Measurements from ENCODE around the gene HRK. TPM values are rescaled to one million over a fixed set of nuclear protein-coding genes. Genes with fewer than 3 reads are reported as not detected.

The HRK gene
- polyA plus RNA-seq, 4 donors, result 0.06 TPM; not detected in 2

DNA sequence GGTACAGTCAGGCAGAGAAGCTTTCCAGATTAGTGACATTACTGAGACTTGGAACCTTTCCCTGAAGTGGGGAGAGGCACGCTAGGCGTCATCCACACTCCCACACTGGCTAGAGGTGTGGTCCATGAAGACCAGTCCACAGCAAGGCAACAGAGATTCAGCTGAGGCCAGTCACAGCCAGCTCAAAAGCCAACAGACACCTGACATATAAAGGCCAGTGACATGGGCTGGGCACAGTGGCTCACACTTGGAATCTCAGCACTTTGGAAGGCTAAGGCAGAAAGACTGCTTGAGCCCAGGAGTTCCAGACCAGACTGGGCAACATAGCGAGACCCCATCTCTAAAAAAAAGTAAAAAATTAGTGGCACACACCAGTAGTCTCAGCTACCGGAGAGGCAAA, 10.9 kb downstream of the HRK start:
- peaks cover 0 to 6% of the 10 kb centered on the region in 2 donors for H3K9me3 ChIP-seq (ENCODE audit: control insufficient read depth in 2 of 2, insufficient read depth in 1 of 2, low read depth in 1 of 2, low read length in 1 of 2)
- whole genome bisulfite sequencing, 3 donors, result 56 to 65% (median 56%) methylated on average over 4 of the region's 4 CpGs
- H3K27ac ChIP-seq (ENCODE audit: low read depth in 1 of 3, low read length in 2 of 3), result no peak overlapping the region
- DNase-seq, result no peak
- FAIRE-seq, result no peak
- no peaks in the 10 kb centered on the region for H3K36me3 ChIP-seq (ENCODE audit: control insufficient read depth in 3 of 3, insufficient read depth in 2 of 3, low read depth in 1 of 3, low read length in 3 of 3)
- H3K4me1 ChIP-seq (ENCODE audit: control insufficient read depth in 3 of 3, insufficient read depth in 2 of 3, low read depth in 1 of 3, low read length in 2 of 3), result no peaks in the 10 kb centered on the region
- H3K27me3 ChIP-seq (ENCODE audit: control insufficient read depth in 3 of 3, insufficient read depth in 3 of 3, low read length in 3 of 3), result peaks cover 0 to 5% (median 2%) of the 10 kb centered on the region in 3 donors
- H3K4me3 ChIP-seq (ENCODE audit: low read depth in 1 of 3, low read length in 3 of 3), result no peak overlapping the region

- WGBS, 3 donors, result 84 to 91% (median 91%) methylated on average over 2 of the region's 2 CpGs
- FAIRE-seq, result no peak
- H3K9me3 ChIP-seq (ENCODE audit: control insufficient read depth in 2 of 2, insufficient read depth in 1 of 2, low read depth in 1 of 2, low read length in 1 of 2), result no peaks in the 10 kb centered on the region
Measured at GRCh38 chr12:116867523-116867922, 13.7 kb downstream of the HRK start.

GRCh38 chr12:116864371-116865160, 16.7 kb downstream of the HRK start:
- Histone ChIP-seq H3K4me1 (ENCODE audit: control insufficient read depth in 3 of 3, insufficient read depth in 2 of 3, low read depth in 1 of 3, low read length in 2 of 3) (no peaks in the 10 kb centered on the region), H3K9me3 (ENCODE audit: control insufficient read depth in 2 of 2, insufficient read depth in 1 of 2, low read depth in 1 of 2, low read length in 1 of 2) (no peaks in the 10 kb centered on the region), H3K27ac (ENCODE audit: low read depth in 1 of 3, low read length in 2 of 3) (no peak overlapping the region), H3K27me3 (ENCODE audit: control insufficient read depth in 3 of 3, insufficient read depth in 3 of 3, low read length in 3 of 3) (peaks cover 0 to 2% (median 0%) of the 10 kb centered on the region in 3 donors), H3K36me3 (ENCODE audit: control insufficient read depth in 3 of 3, insufficient read depth in 2 of 3, low read depth in 1 of 3, low read length in 3 of 3) (no peaks in the 10 kb centered on the region), H3K4me3 (ENCODE audit: low read depth in 1 of 3, low read length in 3 of 3) (no peak overlapping the region)
- no peak for DNase-seq
- FAIRE-seq, result no peak
- WGBS, 3 donors, result 62 to 71% (median 65%) methylated on average over 13 of the region's 13 CpGs

More at GRCh38 chr12:116867523-116867922, 13.7 kb downstream of the HRK start:
- H3K4me3 ChIP-seq (ENCODE audit: low read depth in 1 of 3, low read length in 3 of 3), result no peak overlapping the region
- no peak for DNase-seq
- H3K27me3 ChIP-seq (ENCODE audit: control insufficient read depth in 3 of 3, insufficient read depth in 3 of 3, low read length in 3 of 3), result peaks cover 0 to 2% (median 0%) of the 10 kb centered on the region in 3 donors
- H3K36me3 ChIP-seq (ENCODE audit: control insufficient read depth in 3 of 3, insufficient read depth in 2 of 3, low read depth in 1 of 3, low read length in 3 of 3), result no peaks in the 10 kb centered on the region
- H3K4me1 ChIP-seq (ENCODE audit: control insufficient read depth in 3 of 3, insufficient read depth in 2 of 3, low read depth in 1 of 3, low read length in 2 of 3), result no peaks in the 10 kb centered on the region
- H3K27ac ChIP-seq (ENCODE audit: low read depth in 1 of 3, low read length in 2 of 3), result no peak overlapping the region

GRCh38 chr12:116863275-116863767, 17.9 kb downstream of the HRK start:
- no peaks in the 10 kb centered on the region for H3K9me3 ChIP-seq (ENCODE audit: control insufficient read depth in 2 of 2, insufficient read depth in 1 of 2, low read depth in 1 of 2, low read length in 1 of 2)
- H3K4me1 ChIP-seq (ENCODE audit: control insufficient read depth in 3 of 3, insufficient read depth in 2 of 3, low read depth in 1 of 3, low read length in 2 of 3), result no peaks in the 10 kb centered on the region
- DNase-seq (peak; percentile 42 to 46), FAIRE-seq (no peak)
- no peak overlapping the region for H3K4me3 ChIP-seq (ENCODE audit: low read depth in 1 of 3, low read length in 3 of 3)
- no peak overlapping the region for H3K27ac ChIP-seq (ENCODE audit: low read depth in 1 of 3, low read length in 2 of 3)
- peaks cover 0 to 12% (median 0%) of the 10 kb centered on the region in 3 donors for H3K27me3 ChIP-seq (ENCODE audit: control insufficient read depth in 3 of 3, insufficient read depth in 3 of 3, low read length in 3 of 3)
- 34 to 44% (median 43%) methylated on average over 6 of the region's 6 CpGs for WGBS, 3 donors
- H3K36me3 ChIP-seq (ENCODE audit: control insufficient read depth in 3 of 3, insufficient read depth in 2 of 3, low read depth in 1 of 3, low read length in 3 of 3), result no peaks in the 10 kb centered on the region

- Histone ChIP-seq H3K4me1 (ENCODE audit: control insufficient read depth in 3 of 3, insufficient read depth in 2 of 3, low read depth in 1 of 3, low read length in 2 of 3) (no peaks in the 10 kb centered on the region), H3K4me3 (ENCODE audit: low read depth in 1 of 3, low read length in 3 of 3) (no peak overlapping the region), H3K9me3 (ENCODE audit: control insufficient read depth in 2 of 2, insufficient read depth in 1 of 2, low read depth in 1 of 2, low read length in 1 of 2) (no peaks in the 10 kb centered on the region), H3K36me3 (ENCODE audit: control insufficient read depth in 3 of 3, insufficient read depth in 2 of 3, low read depth in 1 of 3, low read length in 3 of 3) (no peaks in the 10 kb centered on the region), H3K27me3 (ENCODE audit: control insufficient read depth in 3 of 3, insufficient read depth in 3 of 3, low read length in 3 of 3) (peaks cover 0 to 15% (median 0%) of the 10 kb centered on the region in 3 donors), H3K27ac (ENCODE audit: low read depth in 1 of 3, low read length in 2 of 3) (no peak overlapping the region)
- WGBS, 3 donors, result 89 to 94% (median 92%) methylated on average over 4 of the region's 4 CpGs
- no peak for FAIRE-seq
- DNase-seq, result no peak
Measured at GRCh38 chr12:116862167-116862566, 19.1 kb downstream of the HRK start.

DNA sequence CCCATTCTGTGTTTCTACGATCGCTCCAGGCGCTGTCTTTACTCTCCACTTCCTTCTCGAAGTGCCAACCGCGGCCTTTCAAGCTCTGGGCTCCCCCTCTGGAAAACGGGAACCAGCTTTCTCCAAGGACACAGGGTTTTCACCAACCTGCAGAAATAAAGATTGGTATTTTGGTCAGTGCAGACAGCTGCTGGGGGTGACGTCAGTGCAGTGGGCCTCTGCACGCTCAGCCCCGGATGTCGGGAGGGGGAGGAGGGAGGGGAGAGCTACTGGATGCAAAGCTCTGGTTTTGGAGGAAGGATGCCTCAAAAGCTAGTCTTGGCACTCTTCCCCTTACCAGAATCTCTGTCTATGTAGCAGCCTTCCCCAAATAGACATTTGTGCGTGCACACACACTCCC, 19.9 kb downstream of the HRK start:
- Histone ChIP-seq H3K27me3 (ENCODE audit: control insufficient read depth in 3 of 3, insufficient read depth in 3 of 3, low read length in 3 of 3) (peaks cover 0 to 14% (median 0%) of the 10 kb centered on the region in 3 donors), H3K4me1 (ENCODE audit: control insufficient read depth in 3 of 3, insufficient read depth in 2 of 3, low read depth in 1 of 3, low read length in 2 of 3) (no peaks in the 10 kb centered on the region), H3K4me3 (ENCODE audit: low read depth in 1 of 3, low read length in 3 of 3) (no peak overlapping the region), H3K36me3 (ENCODE audit: control insufficient read depth in 3 of 3, insufficient read depth in 2 of 3, low read depth in 1 of 3, low read length in 3 of 3) (no peaks in the 10 kb centered on the region), H3K27ac (ENCODE audit: low read depth in 1 of 3, low read length in 2 of 3) (no peak overlapping the region), H3K9me3 (ENCODE audit: control insufficient read depth in 2 of 2, insufficient read depth in 1 of 2, low read depth in 1 of 2, low read length in 1 of 2) (no peaks in the 10 kb centered on the region)
- DNase-seq (peak in 1 of 2 donors; percentile 36), FAIRE-seq (no peak)
- WGBS, 3 donors, result 27 to 60% (median 41%) methylated on average over 12 of the region's 12 CpGs

- Histone ChIP-seq H3K27ac (ENCODE audit: low read depth in 1 of 3, low read length in 2 of 3) (no peak overlapping the region), H3K4me3 (ENCODE audit: low read depth in 1 of 3, low read length in 3 of 3) (no peak overlapping the region), H3K27me3 (ENCODE audit: control insufficient read depth in 3 of 3, insufficient read depth in 3 of 3, low read length in 3 of 3) (peaks cover 0 to 13% (median 0%) of the 10 kb centered on the region in 3 donors), H3K4me1 (ENCODE audit: control insufficient read depth in 3 of 3, insufficient read depth in 2 of 3, low read depth in 1 of 3, low read length in 2 of 3) (no peaks in the 10 kb centered on the region), H3K36me3 (ENCODE audit: control insufficient read depth in 3 of 3, insufficient read depth in 2 of 3, low read depth in 1 of 3, low read length in 3 of 3) (no peaks in the 10 kb centered on the region), H3K9me3 (ENCODE audit: control insufficient read depth in 2 of 2, insufficient read depth in 1 of 2, low read depth in 1 of 2, low read length in 1 of 2) (no peaks in the 10 kb centered on the region)
- DNase-seq (no peak), FAIRE-seq (no peak)
- WGBS, 3 donors, result 59 to 66% (median 60%) methylated on average over 3 of the region's 3 CpGs
Measured at GRCh38 chr12:116860263-116860662, 21.0 kb downstream of the HRK start.

- Histone ChIP-seq H3K4me3 (ENCODE audit: low read depth in 1 of 3, low read length in 3 of 3) (no peak overlapping the region), H3K4me1 (ENCODE audit: control insufficient read depth in 3 of 3, insufficient read depth in 2 of 3, low read depth in 1 of 3, low read length in 2 of 3) (no peaks in the 10 kb centered on the region), H3K27me3 (ENCODE audit: control insufficient read depth in 3 of 3, insufficient read depth in 3 of 3, low read length in 3 of 3) (peaks cover 0 to 13% (median 0%) of the 10 kb centered on the region in 3 donors), H3K27ac (ENCODE audit: low read depth in 1 of 3, low read length in 2 of 3) (no peak overlapping the region), H3K9me3 (ENCODE audit: control insufficient read depth in 2 of 2, insufficient read depth in 1 of 2, low read depth in 1 of 2, low read length in 1 of 2) (no peaks in the 10 kb centered on the region), H3K36me3 (ENCODE audit: control insufficient read depth in 3 of 3, insufficient read depth in 2 of 3, low read depth in 1 of 3, low read length in 3 of 3) (no peaks in the 10 kb centered on the region)
- 37 to 41% (median 37%) methylated on average over 5 of the region's 5 CpGs for WGBS, 3 donors
- DNase-seq, result no peak
- no peak for FAIRE-seq
Measured at GRCh38 chr12:116859079-116859478, 22.2 kb downstream of the HRK start.

All from small intestine (tissue), 7 donors.